Endometrium (tissue), 2 donors: Measurements from ENCODE around the gene MMAB.

ENCODE experiments used
- FAIRE-seq: peaks from 2 replicates; lab custom pipeline; 2012; peaks lifted over from hg19 to GRCh38; lab: Jason Lieb, UNC
- donor health status: control.
- donor health status: control.

The MMAB gene

DNA sequence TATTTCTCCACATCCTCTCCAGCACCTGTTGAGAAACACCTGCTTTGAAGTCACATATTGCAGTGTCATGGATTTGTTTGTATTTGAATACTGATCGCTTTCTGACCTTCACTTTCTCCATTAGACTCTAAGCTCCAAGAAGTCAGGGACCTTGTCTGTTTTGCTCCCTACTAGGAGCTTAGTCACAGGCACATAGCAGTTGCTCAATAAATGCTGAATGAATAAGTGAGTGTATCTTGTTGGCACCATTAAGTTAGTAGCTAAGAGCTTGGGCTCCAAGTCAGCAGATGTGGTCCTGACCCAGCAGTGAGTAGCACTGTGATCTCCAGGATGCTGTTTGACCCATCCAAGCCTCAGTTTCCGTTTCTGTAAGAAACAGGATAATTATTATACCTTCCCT lies 10.4 kb upstream of the MMAB start:
- no peak for FAIRE-seq

DNA sequence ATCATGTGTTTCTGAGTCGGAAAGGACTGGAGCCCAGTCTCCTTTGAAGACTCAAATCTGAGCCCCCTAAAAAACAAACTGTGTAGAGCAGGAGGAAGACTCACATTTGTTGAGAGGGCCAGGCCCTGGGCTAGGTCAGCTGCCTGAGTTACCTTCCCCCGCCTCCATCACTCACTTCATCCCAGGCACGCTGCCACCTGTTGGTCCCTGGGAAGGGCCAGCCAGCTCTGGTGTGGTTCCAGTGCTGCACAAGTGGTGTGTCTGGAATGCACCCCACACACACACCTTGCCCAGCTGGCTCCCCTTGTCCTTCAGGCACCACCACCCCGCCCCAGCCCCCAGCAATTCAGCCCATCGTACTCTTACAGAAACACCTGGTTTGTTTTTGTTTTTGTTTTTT lies 9.3 kb upstream of the MMAB start:
- FAIRE-seq, result no peak

DNA sequence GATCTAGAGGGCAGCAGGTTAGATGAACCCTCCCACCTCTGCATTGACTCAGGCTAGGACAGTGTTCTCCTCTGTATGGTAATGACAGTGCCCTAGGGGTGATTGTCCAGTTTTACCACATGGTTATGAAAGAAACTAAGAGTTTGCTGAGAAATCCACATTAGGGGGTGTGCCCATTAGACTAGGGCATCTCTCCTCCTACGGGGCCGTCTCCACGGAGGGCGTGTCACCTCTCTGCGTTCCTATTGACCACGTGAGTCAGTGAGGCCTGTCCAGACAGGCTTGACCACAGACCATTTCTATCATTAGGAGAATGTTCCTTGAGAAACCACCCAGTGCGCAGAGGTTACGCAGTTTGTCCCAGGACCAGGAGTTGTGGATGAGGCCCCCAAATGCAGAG lies 8.6 kb upstream of the MMAB start:
- FAIRE-seq, result no peak

DNA sequence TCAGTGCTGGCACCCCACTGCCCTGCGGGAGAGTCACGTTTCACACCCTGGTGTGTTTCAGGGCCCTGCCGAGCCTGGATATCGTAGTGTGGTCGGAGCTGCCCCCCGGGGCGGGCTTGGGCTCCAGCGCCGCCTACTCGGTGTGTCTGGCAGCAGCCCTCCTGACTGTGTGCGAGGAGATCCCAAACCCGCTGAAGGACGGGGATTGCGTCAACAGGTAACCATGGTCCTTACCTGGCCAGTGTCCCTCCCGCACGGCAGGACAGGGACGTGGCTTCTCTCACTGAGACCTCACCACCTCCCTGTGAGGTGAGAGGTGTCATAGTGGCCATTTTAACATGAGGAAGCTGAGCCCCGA lies 8.0 kb upstream of the MMAB start:
- no peak for FAIRE-seq

DNA sequence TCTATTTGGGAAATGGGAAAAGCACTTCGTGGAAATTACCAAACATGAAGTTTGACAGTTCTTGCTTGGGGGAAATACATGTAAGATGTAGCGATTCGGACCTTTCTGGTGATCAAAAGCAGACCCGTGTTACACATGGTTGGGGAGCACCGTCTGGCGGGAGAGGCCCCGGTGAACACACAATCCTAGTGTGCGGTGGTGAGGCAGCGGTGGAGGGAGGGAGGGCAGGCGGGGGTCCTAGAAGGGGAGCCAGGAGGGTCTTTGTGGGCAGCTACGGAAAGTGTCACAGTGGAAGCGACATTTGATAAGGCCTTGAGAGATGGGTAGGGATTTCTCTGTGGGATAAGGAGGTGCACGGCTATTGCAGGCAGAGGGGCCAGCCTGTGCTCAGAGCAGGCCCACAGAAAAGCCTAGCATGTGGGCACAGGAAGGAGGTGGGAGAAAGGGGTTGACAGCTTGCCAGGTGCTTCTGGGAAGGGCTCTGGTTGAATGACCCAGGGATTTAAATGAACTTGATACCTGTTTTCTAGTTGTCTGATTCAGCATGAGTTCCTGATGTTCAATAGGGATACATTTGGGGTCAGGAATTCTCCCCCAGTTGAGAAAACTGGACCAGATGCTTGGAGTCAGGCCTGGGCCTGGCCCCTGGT lies 7.5 kb upstream of the MMAB start:
- FAIRE-seq, result no peak

DNA sequence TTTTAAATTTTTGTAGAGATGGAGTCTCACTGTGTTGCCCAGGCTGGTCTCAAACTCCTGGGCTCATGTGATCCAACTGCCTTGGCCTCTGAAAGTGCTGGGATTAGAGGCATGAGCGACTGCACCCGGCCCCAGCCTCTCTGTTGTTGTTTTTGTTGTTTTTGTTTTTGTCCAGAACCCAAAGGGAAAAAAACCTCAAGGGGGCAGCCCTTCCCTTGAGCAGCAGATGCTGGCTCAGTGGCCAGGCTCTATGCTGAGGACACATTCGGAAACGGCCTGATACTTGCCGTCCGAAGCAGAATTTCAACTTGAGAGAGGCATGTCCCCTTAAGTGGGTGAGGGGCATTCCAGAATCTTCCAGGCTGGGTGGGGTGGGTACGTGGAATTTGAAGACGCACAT lies 7.0 kb upstream of the MMAB start:
- no peak for FAIRE-seq

DNA sequence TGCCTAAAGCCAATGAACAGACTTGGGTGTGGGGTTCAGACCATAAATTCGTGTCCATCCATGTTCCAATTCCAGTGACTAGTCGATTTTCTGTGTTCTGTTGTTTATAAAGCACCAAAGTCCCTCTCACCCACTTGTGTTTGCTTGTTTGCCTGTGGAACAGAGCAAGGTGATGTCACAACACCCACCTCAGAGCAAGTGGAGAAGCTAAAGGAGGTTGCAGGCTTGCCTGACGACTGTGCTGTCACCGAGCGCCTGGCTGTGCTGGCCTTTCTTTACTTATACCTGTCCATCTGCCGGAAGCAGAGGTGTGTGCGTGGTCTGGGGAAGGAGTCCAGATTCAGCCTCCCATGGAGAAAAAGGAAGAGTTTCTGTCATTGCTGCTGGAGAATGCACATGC lies 6.3 kb upstream of the MMAB start:
- FAIRE-seq, result no peak

DNA sequence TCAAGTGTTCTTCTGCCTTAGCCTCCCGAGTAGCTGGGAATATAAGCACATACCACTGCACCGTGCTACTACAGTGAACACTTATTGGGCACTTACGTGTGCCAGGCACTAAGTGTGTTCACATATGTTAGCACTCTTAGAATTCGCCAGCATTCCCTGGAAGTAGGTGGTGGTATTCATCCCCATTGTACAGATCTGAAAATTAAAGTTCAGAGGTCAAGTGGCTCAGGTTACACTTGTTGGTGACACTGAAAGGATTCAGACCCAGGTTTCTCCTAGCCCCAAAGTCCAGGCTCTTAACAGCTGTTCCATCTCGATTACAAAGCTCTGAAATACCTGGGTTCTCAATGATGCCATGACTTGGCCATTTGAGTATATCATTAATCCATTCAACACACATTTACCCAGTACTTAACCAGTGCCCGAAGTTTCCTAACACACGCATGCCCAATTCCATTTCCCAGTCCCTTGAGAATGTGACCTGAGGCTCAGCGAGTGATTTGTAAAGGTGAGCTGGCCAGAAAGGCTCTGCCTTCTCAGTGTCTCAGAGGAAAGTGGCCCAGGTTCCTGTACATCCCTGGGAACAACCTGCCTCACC lies 5.1 kb upstream of the MMAB start:
- FAIRE-seq, result no peak

DNA sequence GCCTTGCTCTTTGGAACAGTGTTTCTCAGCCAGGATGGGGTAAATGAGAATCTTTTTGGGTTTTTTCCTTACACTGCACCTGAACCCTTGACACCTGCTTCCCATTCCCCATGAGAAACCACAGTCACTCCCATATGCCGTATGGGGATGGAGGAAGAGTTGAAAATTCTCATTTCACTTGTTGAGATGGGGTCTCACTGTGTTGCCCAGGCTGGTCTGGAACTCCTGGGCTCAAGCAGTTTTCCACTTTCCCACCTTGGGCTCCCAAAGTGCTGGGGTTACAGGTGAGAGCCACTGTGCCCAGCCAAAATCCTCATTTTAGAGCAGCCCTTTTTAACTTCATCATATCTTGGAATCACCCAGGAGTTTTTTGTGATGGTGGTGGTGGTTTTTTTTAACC lies 4.0 kb upstream of the MMAB start:
- no peak for FAIRE-seq

DNA sequence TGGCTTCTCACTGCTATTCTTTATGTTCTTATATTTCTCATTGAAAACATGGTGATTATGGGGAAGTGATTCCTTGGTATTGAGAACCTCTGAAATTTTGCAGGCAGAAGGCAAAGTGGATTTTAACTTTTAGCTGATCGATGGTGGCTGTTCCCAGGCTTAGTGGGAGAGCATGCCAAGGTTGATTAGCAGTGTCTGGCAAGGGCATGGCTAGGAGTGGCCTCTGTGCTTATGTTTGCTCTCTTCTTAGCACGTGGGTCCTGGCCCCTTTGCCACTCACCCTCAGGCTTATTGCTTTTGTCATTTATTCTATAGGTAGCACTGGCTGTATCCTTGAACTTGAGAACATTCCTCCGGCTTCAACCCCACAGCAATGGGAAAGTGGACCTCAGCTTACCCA lies 2.4 kb upstream of the MMAB start:
- FAIRE-seq, result no peak

DNA sequence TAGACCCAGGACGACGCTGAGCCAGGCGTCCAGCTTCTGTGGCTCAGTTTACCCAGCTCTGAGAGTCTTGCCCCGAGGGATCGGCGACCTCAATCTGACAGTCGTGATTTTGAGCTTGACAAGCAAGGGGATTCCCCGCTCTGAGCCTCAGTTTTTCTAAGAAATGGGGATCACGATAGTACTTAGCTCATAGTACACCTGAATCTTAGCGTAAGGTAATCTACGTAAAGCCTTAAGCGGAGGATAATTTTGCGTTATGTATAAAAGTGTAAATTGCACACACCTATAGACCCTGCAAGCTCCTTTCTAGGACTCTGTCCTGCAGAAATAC lies 575 bp upstream of the MMAB start:
- FAIRE-seq, result no peak

DNA sequence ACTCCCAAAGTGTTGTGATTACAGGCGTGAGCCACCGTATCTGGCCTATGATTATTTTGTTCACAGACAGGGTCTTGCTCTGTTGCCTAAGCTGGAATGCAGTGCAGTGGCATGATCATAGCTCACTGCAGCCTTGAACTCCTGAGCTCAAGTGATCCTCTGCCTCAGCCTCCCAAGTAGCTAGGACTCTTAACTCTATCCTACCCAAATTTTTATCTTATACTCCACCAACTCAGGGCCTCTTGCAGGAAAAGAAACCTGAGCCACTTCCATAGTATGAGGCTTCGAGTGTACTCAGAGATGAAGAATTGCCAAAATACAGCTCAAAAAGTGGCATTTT lies 828 bp downstream of the MMAB start:
- FAIRE-seq, result no peak

DNA sequence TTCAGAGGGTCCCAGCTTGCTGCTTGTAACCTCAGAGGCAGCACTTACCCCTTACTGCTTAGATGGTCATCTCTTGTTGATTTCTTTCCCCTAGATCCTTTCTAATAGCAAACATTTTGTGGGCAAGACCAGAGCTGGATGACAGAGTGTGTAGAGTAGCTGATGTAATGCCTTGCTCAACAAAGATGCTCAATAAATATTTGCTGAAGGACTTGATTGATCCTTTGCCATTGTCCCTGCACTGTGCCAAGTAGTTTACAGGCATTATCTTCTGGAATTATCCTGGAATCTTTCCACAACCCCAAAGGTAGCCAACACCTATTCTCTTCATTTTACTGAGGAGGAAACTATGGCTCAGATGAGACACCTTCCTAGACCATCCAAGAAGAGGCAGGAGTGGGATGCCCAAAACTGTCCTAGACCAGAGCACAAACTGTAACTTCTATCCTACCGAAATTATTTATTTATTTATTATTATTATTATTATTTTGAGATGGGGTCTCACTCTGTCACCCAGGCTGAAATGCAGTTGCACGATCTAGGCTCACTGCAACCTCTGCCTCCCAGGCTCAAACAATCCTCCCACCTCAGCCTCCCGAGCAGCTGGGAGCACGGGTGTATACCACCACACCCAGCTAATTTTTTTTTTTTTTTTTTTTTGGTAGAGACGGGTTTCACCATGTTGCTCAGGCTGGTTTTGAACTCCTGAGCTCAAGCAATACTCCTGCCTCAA lies 1.4 kb downstream of the MMAB start:
- no peak for FAIRE-seq

DNA sequence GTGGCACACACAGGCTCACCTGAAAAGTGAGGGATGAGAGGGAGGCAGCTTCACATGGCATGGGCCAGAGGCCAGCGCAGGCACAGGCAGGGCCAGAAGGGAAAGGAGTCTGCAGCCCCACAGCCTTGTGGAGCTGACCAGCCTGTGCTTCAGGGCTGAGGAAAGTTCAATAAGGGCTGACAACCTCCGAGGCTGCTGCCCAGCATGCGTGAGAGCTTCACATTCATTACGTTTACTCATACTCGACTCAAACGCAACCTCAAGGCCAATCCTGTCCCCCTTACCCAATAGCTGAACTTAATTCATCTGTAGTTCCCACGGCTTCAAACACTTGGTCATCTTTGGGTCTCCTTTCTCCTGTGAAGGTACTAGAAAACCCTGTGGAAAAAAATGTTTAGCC lies 4.8 kb downstream of the MMAB start:
- FAIRE-seq, result no peak

DNA sequence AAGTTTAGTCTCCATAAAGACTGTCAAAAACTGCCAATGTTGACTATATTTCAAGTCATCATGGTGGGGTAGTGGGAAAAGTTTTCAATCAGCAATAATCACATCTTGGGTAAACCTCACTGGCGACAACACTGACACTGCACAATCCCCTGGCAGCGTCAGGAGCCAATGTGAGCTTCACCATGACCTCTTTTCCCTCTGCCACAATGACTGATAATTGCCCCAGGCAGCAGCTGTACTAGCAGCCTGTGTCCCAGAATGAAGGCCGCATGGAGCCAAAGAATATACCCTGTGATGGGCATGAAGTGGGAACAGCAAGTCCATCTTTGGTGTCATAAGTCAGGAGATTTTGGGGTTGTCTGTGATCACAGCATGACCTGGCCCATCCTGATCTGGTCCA lies 5.3 kb downstream of the MMAB start:
- no peak for FAIRE-seq

DNA sequence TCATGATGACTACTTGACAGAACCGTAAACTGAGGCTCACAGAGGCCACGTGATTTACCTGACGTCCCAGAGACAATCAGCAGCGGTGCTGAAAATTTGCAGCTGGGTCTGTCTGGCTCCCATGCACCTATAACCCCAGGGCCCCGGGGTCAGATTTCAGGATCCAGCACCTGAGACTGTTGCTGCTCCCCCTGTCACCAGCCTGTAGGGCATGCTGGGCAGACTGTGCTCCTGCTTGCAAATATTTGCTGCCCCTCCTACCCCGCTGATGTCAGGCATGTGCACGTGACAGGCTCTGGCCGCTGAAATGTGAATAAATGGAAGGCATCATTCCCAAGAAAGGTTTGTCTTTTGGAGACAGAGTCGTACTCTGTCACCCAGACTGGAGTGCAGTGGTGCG lies 6.0 kb downstream of the MMAB start:
- no peak for FAIRE-seq

DNA sequence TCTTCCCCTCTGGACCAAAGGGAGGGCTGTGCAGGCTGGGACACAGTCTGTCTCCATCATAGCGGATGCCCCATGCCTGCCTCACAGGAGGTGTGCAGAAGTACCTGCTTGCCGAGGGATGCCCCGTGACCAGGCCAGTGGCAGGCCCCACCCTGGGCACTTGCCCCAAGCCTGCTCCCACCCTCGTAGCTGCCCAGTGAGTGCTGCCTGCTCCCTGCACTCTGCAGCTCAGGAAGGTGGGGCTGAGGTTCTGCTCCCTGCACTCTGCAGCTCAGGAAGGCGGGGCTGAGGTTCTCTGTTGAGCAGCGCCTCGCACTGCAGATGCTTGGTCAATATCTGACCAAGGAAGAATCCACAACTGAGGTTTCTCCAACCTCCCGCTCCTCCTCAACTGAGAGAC lies 6.9 kb downstream of the MMAB start:
- no peak for FAIRE-seq

DNA sequence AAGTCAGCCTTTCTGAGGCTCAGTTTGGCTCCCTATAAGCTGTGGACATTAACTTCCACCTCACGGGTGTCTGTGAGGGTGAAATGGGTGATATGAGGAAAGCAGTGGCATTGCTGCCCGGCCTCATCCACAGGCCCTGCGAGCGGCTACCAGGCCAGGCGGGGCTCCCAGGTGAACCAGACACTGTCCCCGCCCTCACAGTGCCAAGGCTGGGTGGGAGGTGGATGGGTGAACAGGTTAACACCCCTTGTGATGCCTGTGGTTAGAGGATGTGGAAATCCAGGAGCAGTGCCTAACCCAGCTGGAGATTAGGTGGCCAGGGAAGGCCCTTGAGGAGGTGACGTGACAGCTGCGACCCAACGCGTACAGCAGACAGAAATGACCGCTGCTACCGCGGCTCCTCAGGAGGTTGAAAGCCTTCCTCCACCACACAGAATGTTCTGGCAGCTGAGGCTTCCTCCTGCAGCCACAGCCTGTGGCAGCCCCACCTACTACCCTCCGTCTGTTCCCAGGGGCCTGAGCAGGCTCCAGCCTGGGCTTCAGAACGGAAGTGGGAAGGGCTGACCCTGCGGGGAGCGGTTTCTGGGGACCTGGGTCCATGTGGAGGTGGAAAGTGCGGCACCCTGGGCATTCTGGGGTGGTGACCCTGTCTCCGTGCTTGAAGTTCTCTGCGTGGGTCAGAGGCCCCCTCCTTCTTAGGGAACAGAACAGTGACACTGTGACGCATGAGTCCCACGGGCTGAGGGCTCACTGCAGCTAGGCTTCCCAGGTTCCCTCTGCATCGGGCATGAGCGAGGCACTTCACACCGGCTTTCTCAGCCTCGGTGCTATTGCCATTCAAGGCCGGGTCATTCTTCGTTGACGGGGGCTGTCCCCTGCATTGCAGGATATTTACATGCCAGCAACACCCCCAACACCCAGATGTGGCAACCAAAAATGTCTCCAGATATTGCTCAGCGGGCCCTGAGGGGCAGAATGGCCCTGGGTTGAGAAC lies 9.7 kb downstream of the MMAB start:
- FAIRE-seq, result no peak

DNA sequence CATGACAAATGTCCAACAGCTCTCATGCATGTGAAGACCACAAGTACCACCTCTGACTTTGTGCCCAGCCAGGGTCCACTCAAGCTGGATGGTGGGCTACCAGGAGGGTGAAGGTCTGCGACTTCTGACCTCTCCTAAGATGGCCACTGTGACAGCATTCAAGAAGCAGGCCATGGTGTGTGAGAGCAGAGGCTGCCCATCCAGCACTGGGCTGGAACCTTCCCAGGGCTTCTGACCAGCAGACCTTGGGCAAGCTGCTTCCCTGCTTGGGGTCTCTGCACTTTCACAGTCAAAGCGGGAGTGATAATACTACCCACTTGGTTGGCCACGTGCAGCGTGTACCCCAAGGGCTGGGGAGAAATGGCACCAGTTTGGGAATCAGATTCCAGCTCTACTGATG lies 10.4 kb downstream of the MMAB start:
- FAIRE-seq, result no peak

DNA sequence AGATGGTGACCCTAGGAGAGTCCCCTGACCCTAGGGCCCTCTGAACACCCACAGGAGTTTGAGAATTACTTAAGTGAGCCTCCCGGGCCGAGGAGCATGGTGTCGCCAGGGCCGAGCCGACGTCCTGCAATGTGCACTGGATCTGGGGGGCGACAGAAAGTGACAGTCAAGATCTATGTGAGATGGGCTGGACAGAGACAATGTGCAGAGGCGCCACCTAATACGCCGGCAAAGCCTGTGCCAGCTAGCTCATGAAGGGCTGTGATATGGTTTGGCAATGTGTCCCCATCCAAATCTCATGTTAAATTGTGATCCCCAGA lies 11.6 kb downstream of the MMAB start:
- FAIRE-seq, result no peak

DNA sequence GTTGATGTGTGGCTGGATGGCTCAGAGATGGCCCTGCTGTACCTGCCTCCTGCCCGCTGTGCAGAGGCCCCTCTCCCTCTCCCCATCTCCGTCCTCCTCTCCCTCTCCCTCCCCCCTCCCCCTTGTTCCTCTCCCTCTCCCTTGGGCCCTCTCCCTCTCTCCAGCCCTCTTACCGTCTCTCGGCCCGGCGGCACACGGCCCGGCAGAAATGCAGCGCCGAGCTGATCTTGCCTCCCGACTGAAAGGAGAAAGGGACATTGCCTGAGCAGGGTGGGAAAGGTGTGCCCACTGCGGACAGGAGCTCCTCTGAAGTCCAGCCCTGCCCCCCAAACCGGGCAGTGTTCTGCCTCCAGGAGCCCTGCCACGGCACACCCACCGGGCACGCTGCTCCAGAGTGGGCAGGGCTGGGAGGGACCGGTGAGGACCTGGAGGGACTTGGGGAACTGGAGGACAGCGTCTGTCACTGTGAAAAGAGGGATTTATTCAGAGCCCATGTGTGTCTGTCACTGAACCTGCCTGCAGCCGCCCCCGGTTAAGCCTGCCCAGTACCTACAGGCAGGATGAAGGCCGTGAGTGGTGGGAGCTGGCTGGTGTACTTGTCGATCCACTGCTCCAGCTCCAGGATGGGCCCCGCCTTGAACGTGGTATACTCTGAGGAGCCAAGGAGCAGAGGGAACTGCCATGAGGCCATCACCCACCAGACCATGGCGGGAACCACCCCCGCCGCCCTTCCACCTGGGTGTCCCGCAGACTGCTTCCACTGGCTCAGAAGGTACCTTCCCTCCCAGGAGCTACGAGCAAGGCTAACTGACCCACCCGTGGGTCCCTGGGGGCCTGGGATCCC lies 12.2 kb downstream of the MMAB start:
- FAIRE-seq, result no peak

DNA sequence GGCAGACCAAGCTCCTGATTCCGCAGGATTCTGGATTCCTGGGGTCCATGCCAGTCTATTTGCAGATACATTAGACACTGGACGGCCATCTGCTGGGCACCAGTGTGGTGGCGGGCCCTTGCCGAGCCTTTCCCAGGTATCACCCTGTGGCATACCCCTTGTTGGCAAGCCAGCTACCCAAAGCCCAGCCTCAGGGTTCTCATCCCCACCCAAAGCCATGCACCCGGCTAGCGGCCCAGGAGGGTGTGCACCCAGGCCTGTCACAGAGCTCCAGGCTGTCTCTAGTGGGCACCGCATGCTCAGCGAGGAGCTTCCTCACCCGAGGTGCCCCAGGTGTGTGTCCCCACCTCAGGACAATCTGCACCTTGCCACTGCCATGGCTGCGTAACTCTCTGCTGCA lies 13.7 kb downstream of the MMAB start:
- FAIRE-seq, result no peak

DNA sequence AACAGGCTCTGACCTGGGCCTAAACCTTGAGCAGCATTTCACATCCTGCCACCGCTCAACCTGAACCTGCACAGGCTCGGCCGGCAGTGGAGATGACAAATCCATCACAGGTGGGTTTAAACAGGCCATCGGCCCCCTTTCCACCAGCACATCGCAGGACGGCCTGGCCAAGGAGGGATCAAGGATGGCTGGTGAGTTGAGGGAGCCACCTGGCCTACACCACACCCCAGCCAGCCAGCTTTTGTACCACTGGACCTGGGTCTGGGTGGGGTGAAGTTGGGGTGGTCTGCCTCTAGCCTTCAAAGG lies 14.2 kb downstream of the MMAB start:
- no peak for FAIRE-seq
